ENCODE results near the gene GSK3A.

GSK3A gene

GRCh38 chr19:42277821-42278451, 35.5 kb upstream of the GSK3A start:
- H3K79me2 ChIP-seq (ENCODE audit: low read length): peaks cover 6% of the 10 kb centered on the region; the same call in 1 of the 2 replicates
- no peak overlapping the region for H3K4me2 ChIP-seq (ENCODE audit: low read length)
- no peaks in the 10 kb centered on the region for H4K20me1 ChIP-seq (ENCODE audit: insufficient read depth, low read length)
- H3K27ac ChIP-seq (ENCODE audit: low read length): no peak overlapping the region
- H3K9me3 ChIP-seq (ENCODE audit: insufficient read depth, low read length): no peaks in the 10 kb centered on the region
- H2AFZ ChIP-seq (ENCODE audit: low read depth, low read length): no peak overlapping the region
- no peak overlapping the region for H3K9ac ChIP-seq (ENCODE audit: low read length)
- no peak overlapping the region for H3K4me3 ChIP-seq (ENCODE audit: low read length)
- no peak for TF ChIP-seq EZH2phosphoT487 (IDR thresholded peaks at IDR 0.05; ENCODE audit: low read depth)
- TF ChIP-seq CTCF (IDR thresholded peaks at IDR 0.05; ENCODE audit: low read depth, low read length): no peak
- peaks cover 17% of the 10 kb centered on the region for H3K36me3 ChIP-seq (replicated peaks; ENCODE audit: low read depth, low read length)
- H3K4me1 ChIP-seq (ENCODE audit: low read length): peaks cover 40% of the 10 kb centered on the region
- no peaks in the 10 kb centered on the region for H3K27me3 ChIP-seq (ENCODE audit: low read depth, low read length)

- Histone ChIP-seq H3K79me2 (ENCODE audit: low read length) (peaks cover 7% of the 10 kb centered on the region; the same call in 1 of the 2 replicates), H2AFZ (ENCODE audit: low read depth, low read length) (no peak overlapping the region), H3K9me3 (ENCODE audit: insufficient read depth, low read length) (no peaks in the 10 kb centered on the region), H3K4me1 (ENCODE audit: low read length) (peaks cover 30% of the 10 kb centered on the region), H3K36me3 (replicated peaks; ENCODE audit: low read depth, low read length) (peaks cover 17% of the 10 kb centered on the region), H3K27ac (ENCODE audit: low read length) (peak overlapping the region; percentile 26; the same call in 1 of the 2 replicates), H3K4me3 (ENCODE audit: low read length) (no peak overlapping the region), H3K4me2 (ENCODE audit: low read length) (peak overlapping the region; percentile 14), H3K27me3 (ENCODE audit: low read depth, low read length) (no peaks in the 10 kb centered on the region), H3K9ac (ENCODE audit: low read length) (no peak overlapping the region), H4K20me1 (ENCODE audit: insufficient read depth, low read length) (no peaks in the 10 kb centered on the region)
- no peak for TF ChIP-seq CTCF (IDR thresholded peaks at IDR 0.05; ENCODE audit: low read depth, low read length)
These were observed 34.4 kb upstream of the GSK3A start for GRCh38 chr19:42276821-42277220.

GRCh38 chr19:42276284-42276683, 33.9 kb upstream of the GSK3A start:
- H3K4me2 ChIP-seq (ENCODE audit: low read length): peak overlapping the region; percentile 14; the same call in 1 of the 2 replicates
- H3K9me3 ChIP-seq (ENCODE audit: insufficient read depth, low read length): no peaks in the 10 kb centered on the region
- no peaks in the 10 kb centered on the region for H3K27me3 ChIP-seq (ENCODE audit: low read depth, low read length)
- no peak for TF ChIP-seq CTCF (IDR thresholded peaks at IDR 0.05; ENCODE audit: low read depth, low read length)
- TF ChIP-seq EZH2phosphoT487 (IDR thresholded peaks at IDR 0.05; ENCODE audit: low read depth): no peak
- no peak overlapping the region for H3K4me3 ChIP-seq (ENCODE audit: low read length)
- H3K79me2 ChIP-seq (ENCODE audit: low read length): peaks cover 12% of the 10 kb centered on the region
- no peak overlapping the region for H3K27ac ChIP-seq (ENCODE audit: low read length)
- H3K36me3 ChIP-seq (replicated peaks; ENCODE audit: low read depth, low read length): peaks cover 17% of the 10 kb centered on the region
- no peak overlapping the region for H3K9ac ChIP-seq (ENCODE audit: low read length)
- H3K4me1 ChIP-seq (ENCODE audit: low read length): peaks cover 26% of the 10 kb centered on the region
- no peaks in the 10 kb centered on the region for H4K20me1 ChIP-seq (ENCODE audit: insufficient read depth, low read length)
- H2AFZ ChIP-seq (ENCODE audit: low read depth, low read length): no peak overlapping the region

- Histone ChIP-seq H3K9me3 (ENCODE audit: insufficient read depth, low read length) (no peaks in the 10 kb centered on the region), H3K4me2 (ENCODE audit: low read length) (no peak overlapping the region), H3K27ac (ENCODE audit: low read length) (no peak overlapping the region), H2AFZ (ENCODE audit: low read depth, low read length) (no peak overlapping the region), H3K9ac (ENCODE audit: low read length) (no peak overlapping the region), H3K4me3 (ENCODE audit: low read length) (no peak overlapping the region), H3K36me3 (replicated peaks; ENCODE audit: low read depth, low read length) (peaks cover 17% of the 10 kb centered on the region), H3K4me1 (ENCODE audit: low read length) (peaks cover 32% of the 10 kb centered on the region), H3K27me3 (ENCODE audit: low read depth, low read length) (no peaks in the 10 kb centered on the region), H4K20me1 (ENCODE audit: insufficient read depth, low read length) (no peaks in the 10 kb centered on the region), H3K79me2 (ENCODE audit: low read length) (peaks cover 19% of the 10 kb centered on the region)
- TF ChIP-seq CTCF (IDR thresholded peaks at IDR 0.05; ENCODE audit: low read depth, low read length): no peak
- no peak for TF ChIP-seq EZH2phosphoT487 (IDR thresholded peaks at IDR 0.05; ENCODE audit: low read depth)
These were observed 33.1 kb upstream of the GSK3A start for GRCh38 chr19:42275517-42275916.
